Heart right ventricle (tissue), 16 donors: ENCODE data around the gene RGP1. TPM values are rescaled to one million over a fixed set of nuclear protein-coding genes. Genes with fewer than 3 reads are reported as not detected.

Experiments
- ATAC-seq, 8 donors: fragments of 200-7000 bp; cut with Tn5 transposase; one replicate each; pipeline ENCODE4 v1.9.1; 2020; ENCODE audit warnings: mild to moderate bottlenecking in 8 of 8, moderate library complexity in 8 of 8, moderate number of reproducible peaks in 1 of 8
- DNase-seq, 2 donors: peaks; one replicate each; pipeline ENCODE4 v3.0.0-alpha.2; 2020
- H3K27ac ChIP-seq, 10 donors: fragments of 200-600 bp; sonication (generic) in 2 of 10; one replicate each; pipeline versions ENCODE4 v1.5.0 to v1.8.0; 2020 to 2022; ENCODE audit warnings: mild to moderate bottlenecking in 3 of 10
- H3K27me3 ChIP-seq, 7 donors: fragments of 200-600 bp; one replicate each; pipeline ENCODE4 v1.8.0; 2021 to 2022; ENCODE audit warnings: mild to moderate bottlenecking in 2 of 7
- H3K36me3 ChIP-seq, 9 donors: fragments of 200-600 bp; sonication (generic) in 1 of 9; one replicate each; pipeline versions ENCODE4 v1.5.0 to v1.8.0; 2020 to 2022; ENCODE audit warnings: mild to moderate bottlenecking in 2 of 9
- H3K4me1 ChIP-seq, 9 donors: fragments of 200-600 bp; sonication (generic) in 1 of 9; one replicate each; pipeline versions ENCODE4 v1.5.0 to v1.8.0; 2020 to 2022; ENCODE audit warnings: mild to moderate bottlenecking in 4 of 9
- H3K4me3 ChIP-seq, 10 donors: fragments of 200-600 bp; sonication (generic) in 2 of 10; one replicate each; pipeline versions ENCODE4 v1.5.0 to v1.8.0; 2020 to 2022; ENCODE audit warnings: mild to moderate bottlenecking in 7 of 10, moderate library complexity in 2 of 10
- H3K9me3 ChIP-seq, 11 donors: fragments of 200-600 bp in 10 of 11; sonication (generic) in 2 of 11; one replicate each; pipeline versions ENCODE4 v1.5.0 to v1.8.0; 2013 to 2022; ENCODE audit warnings: mild to moderate bottlenecking in 2 of 11, control low read depth in 1 of 11, moderate library complexity in 1 of 11
- WGBS, 2 donors: extraction: QIAGEN DNeasy Blood & Tissue Kit; methylation state at CpG; one replicate each; pipeline ENCODE4 v1.1.7; 2013; ENCODE audit warnings: inconsistent platforms in 1 of 2; 5-methylcytosine and 5-hydroxymethylcytosine counted together
- intact Hi-C, 10 donors: fragments of 100-400 bp; cut with DNase I; formaldehyde crosslinking; loops; one replicate each; pipeline versions ENCODE4 v1.11.1 to v1.14.2; 2022
- polyA plus RNA-seq, 2 donors: library from polyadenylated mRNA; stranded (reverse); fragments of 200-250 nt; gene quantifications; one replicate each; pipeline ENCODE4 v1.2.3, GENCODE V29; 2013
- total RNA-seq, 10 donors: library from RNA; stranded (reverse); fragmentation: NEBNext Ultra II Directional in 3 of 10; extraction: Animal tissue kit (Norgen Biotek cat#: 25700) in 3 of 10; gene quantifications; one replicate each; pipeline versions ENCODE4 v1.2.1 to v1.2.4, GENCODE V29; 2021 to 2023
- TF ChIP-seq, protein P1 (sequence below), 9 donors: fragments of 200-600 bp; sonication (generic) in 2 of 9; IDR thresholded peaks; one replicate each; pipeline versions ENCODE4 v1.5.0 to v1.8.0; 2021 to 2022; ENCODE audit warnings: antibody characterized with exemption in 9 of 9, mild to moderate bottlenecking in 5 of 9, moderate library complexity in 1 of 9
- donor health status: Arrhythmogenic right ventricular cardiomyopathy.
- donor health status: ischemic (EF 13 %, LVEDD 7.1; RV severe dilation, severe dysfunction).
- donor health status: healthy with polysubstance abuse.
- donor health status: DM: no; HTN: yes; CAD: no.
- donor health status: DM: no; HTN: no; CAD: no.
- donor health status: ischemic (EF 25% LVEDD 6.9; RV normal size, moderate dysfunction).
- donor health status: ischemic (EF 25% LVEDD 5.7; RV mildly dilated, moderate dysfunction).
- donor health status: healthy.
- donor health status: DM: yes; HTN: yes; CAD: no.
- donor health status: Ischemic cardiomyopathy.
- donor health status: ischemic (EF 35%, LVEDD 5.7; RV mildly dilated, moderate dysfunction).
- donor health status: nonischemic (EF 11% LVEDD 7.7; RV severe dilation, severe dysfunction).
- donor health status: DM: yes; HTN: yes; CAD: no.
- donor health status: PGD.
- donor health status: ischemic (EF 29% LVEDD 5.4; RV normal size, mild dysfunction).
- donor health status: nonischemic (EF 23%, LVEDD 6.1; RV moderate dilation, normal function).

Gene RGP1
- total and polyA plus RNA-seq, 12 donors = 8.2 to 39.4 (median 32.1) TPM

DNA sequence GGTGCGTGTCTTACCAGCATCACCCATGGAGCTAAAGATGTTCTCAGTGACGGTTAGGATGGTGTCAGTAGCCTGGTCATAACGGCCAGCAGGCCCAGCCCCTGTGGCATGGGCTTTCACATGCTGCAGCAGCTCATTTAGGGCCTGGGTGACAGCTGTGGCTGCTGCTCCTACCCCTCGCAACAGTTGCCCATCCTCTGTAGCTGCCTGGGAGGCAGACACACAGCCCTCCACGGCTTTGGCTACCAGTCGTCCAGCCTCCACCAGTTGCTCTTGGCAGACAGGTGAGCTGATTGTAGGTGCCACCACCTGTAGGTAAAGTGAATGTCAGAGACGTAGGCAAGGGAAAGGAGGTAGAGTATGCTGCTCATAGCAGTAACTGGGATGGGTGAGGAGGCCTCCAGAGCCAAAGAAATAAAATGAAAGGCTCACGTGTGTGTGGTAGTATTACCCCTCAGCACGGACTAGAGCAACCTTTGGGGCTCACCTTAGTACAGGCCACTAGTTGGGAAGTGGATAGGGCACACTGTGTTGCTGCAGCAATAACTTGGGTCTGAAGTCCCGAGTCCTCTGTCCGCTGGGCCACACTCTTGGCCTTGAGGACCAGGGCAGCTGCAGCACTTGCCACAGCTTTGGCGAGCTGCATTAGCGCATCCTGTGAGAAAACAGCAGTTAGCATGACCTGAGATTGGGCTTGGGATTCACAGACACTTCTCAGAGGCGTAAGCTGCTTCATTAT lies 31.8 kb upstream of the RGP1 start:
- DNase-seq = no peak
- Histone ChIP-seq H3K27me3 (no peaks in the 10 kb centered on the region), H3K27ac (no peak overlapping the region), H3K4me1 (no peaks in the 10 kb centered on the region), H3K4me3 (no peak overlapping the region), H3K9me3 (no peaks in the 10 kb centered on the region), H3K36me3 (peaks cover 26 to 100% (median 100%) of the 10 kb centered on the region in 9 donors)
- intact Hi-C loops = no loop called here
- TF ChIP-seq, protein P1, sequence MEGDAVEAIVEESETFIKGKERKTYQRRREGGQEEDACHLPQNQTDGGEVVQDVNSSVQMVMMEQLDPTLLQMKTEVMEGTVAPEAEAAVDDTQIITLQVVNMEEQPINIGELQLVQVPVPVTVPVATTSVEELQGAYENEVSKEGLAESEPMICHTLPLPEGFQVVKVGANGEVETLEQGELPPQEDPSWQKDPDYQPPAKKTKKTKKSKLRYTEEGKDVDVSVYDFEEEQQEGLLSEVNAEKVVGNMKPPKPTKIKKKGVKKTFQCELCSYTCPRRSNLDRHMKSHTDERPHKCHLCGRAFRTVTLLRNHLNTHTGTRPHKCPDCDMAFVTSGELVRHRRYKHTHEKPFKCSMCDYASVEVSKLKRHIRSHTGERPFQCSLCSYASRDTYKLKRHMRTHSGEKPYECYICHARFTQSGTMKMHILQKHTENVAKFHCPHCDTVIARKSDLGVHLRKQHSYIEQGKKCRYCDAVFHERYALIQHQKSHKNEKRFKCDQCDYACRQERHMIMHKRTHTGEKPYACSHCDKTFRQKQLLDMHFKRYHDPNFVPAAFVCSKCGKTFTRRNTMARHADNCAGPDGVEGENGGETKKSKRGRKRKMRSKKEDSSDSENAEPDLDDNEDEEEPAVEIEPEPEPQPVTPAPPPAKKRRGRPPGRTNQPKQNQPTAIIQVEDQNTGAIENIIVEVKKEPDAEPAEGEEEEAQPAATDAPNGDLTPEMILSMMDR (IDR thresholded peaks at IDR 0.05) = no peak
- no peak for ATAC-seq
- 91 to 94% methylated on average over 14 of the region's 14 CpGs for WGBS, 2 donors

DNA sequence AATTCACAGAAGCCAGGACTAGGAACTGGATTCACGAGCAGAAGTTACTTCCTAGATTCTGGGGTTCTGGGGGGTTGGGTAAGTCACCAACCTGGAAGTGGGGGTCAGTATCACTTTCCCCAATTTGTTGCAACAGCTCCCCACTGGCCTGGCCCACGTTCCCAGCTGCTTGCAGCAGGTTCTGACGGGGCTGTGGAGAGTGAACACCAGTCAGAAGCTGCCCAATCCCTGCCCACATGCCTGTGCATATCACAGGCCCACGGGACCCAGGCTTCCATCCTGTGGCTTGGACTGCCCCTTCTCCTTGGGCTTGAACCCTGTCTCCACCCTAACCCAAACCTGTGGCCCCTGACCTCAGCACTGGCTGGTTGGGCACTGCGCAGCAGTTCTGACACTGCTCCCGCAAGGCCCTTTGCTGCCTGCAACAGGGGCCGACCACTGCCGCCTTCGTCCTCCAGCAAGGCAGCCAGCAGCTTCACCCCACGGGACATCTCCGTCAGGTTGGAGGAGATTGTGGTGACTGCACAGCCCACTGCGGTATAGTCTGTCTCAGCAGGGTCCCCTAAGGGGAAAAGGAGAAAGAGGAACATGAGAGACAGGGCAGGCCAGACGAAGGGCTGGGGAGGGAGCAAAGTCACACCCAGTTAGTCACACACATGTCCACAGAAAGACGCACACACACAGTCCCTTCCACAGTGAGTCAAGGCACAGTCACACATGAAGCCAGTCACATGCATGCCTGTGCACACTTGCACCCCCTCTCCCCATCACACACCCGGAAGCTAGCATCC lies 30.2 kb upstream of the RGP1 start:
- Histone ChIP-seq H3K4me1 (no peaks in the 10 kb centered on the region), H3K9me3 (no peaks in the 10 kb centered on the region), H3K27me3 (no peaks in the 10 kb centered on the region), H3K27ac (no peak overlapping the region), H3K4me3 (no peak overlapping the region), H3K36me3 (peaks cover 25 to 100% (median 98%) of the 10 kb centered on the region in 9 donors)
- WGBS, 2 donors = 91 to 92% methylated on average over 15 of the region's 15 CpGs
- intact Hi-C loops = no loop called here
- TF ChIP-seq, protein P1 (IDR thresholded peaks at IDR 0.05) = no peak
- ATAC-seq (peak in 2 of 8 donors; percentile 6 to 12), DNase-seq (no peak)

DNA sequence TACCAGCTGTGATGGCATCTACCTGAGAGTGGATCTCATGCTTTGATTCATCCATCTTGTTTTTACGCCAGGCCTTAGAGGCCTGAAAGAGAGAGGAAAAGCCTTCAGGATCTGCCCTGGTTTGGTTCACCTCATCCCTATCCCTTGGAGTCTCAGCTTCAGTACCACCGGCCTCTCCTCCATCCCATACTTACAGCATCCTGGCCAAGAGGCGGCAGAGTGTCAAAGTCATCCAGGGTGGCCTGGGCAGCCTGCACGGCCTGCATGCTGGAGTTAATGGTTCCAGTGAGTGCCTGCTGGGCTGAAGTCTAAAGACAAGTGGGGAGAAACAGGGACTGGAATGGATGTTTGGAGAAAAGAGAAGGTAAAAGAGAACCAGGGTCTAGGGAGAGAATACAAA lies 29.5 kb upstream of the RGP1 start:
- DNase-seq (no peak), ATAC-seq (no peak)
- Histone ChIP-seq H3K4me3 (no peak overlapping the region), H3K36me3 (peaks cover 23 to 100% (median 98%) of the 10 kb centered on the region in 9 donors), H3K4me1 (no peaks in the 10 kb centered on the region), H3K9me3 (no peaks in the 10 kb centered on the region), H3K27me3 (no peaks in the 10 kb centered on the region), H3K27ac (no peak overlapping the region)
- WGBS, 2 donors = 93 to 97% methylated on average over 4 of the region's 4 CpGs
- TF ChIP-seq, protein P1 (IDR thresholded peaks at IDR 0.05) = no peak
- intact Hi-C loops = no loop called here

DNA sequence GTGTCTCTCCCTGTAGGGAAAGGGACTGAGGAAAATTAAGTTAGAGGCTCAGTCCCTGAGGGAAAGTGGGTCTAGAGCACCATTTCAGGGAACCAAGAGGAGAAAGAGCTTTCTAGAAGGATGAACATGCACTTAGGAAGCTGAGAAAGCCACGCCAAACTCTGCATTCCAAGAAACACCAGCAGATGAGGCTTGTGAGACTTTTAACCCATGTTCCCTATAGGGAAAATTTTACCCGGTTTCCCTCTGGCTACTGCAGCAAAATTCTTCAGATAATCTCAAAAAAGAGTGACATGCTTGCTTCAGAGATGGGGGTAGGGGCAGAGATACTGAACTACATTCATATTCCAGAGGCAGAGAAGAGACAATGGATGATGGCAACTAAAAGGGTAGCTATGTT lies 25.7 kb upstream of the RGP1 start:
- Histone ChIP-seq H3K9me3 (no peaks in the 10 kb centered on the region), H3K4me3 (no peak overlapping the region), H3K27me3 (no peaks in the 10 kb centered on the region), H3K27ac (no peak overlapping the region), H3K36me3 (peaks cover 14 to 92% (median 65%) of the 10 kb centered on the region in 9 donors), H3K4me1 (peaks cover 17 to 31% (median 27%) of the 10 kb centered on the region in 9 donors)
- 83 to 86% methylated on average over 2 of the region's 2 CpGs for WGBS, 2 donors
- TF ChIP-seq, protein P1 (IDR thresholded peaks at IDR 0.05) = no peak
- ATAC-seq (no peak), DNase-seq (no peak)
- intact Hi-C loops = loop anchor here in 2 of 10 donors (10.0 kb wide), 1 partner anchor 59 kb away; the partner anchor contains the start of gene ARHGEF39 (in 2 of the 2)
